GM11168 (cell line): Measurements from ENCODE around the gene PITPNB.

Experiments
- in situ Hi-C: fragments of 300-500 bp; cut with MboI; formaldehyde crosslinking; loops from one replicate; pipeline ENCODE4 v1.12.0; 2022; ENCODE audit warnings: low sequenced_read_pairs; ENCODE audit not compliant: unreplicated experiment

The PITPNB gene

DNA sequence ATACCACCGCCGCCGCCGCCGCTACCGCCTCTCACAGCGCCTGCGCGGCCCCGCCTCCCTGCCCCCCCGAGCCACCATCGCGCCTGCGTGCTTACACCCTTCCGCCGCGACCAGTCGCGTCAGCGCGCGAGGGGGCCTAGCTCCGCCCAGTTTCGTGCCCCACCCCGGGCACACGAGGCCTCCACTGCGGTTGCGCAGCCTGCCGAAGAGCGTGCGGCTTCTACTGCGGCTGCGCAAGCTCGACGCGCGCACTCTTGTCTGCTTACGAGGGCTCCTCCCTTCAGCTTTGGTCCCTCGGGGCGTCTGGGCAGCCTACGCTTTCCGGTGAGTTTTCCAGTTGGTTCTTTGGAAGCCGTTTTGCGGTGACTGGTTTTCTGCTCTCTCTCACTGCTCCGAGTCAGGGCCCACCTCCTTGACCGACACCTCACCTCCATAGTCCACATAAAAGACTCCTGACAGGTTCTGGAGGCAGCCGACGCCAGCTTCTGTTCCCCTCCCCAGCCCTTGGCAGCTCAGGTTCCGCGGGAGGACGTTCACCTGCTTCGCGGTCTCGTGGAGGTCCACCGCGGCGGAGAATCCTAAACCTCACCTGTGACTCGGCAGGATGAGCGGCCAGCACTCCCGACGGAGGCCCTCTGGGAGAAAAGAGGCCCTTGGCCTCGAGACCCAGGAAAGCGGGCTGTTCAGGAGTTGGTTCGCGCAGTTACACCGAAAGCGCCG lies at the start of gene PITPNB:
TSS of gene PITPNB (minus strand) at position 35 of the 720 bp plus-strand sequence. CDS start 65 bp downstream, outside the sequence.
- in situ Hi-C loops: no loop called here

DNA sequence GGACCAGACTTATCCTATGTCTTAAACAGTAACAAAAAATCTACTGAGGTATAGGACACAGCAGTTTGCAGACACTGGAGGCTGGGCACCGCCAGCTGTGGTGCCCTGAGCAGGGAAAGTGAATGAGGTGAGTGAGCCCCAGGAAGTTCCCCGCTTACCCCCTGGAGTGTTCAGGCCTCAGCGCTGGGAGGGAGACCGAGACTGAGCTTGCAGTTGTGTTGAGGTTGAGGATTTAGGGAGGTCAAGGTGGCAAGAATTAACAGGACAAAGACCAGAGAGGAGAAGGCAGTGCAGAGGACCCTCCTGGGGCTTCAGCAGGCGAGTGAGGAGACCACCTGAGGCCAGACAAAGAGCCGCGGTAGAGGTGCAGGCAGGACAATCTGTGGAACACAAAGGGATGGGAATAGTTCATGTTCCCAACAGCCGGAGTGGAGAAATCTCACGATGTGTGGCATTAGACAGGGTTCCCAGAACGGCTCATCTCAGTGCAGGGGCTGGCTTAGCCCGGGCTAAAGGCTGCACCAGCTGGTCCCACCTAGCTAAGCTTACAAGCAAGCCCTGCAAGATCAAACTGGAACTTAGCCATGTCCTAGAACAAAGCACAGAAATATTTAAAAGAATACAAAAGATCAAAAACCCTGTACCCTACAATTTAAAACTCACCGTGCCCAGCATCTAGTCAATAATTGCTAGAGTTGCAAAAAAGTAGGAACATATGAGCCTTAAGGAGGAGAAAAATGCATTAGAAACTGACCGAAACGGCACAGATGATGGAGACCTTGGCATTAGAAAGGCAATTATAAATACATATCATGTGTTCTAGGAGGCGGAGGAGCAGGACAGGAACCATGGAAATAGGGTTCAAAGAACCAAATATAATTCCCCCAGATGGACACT lies 47.4 kb upstream of the PITPNB start:
- in situ Hi-C loops: no loop called here

- in situ Hi-C loops: no loop called here
Measured at GRCh38 chr22:27962268-27963044, 43.4 kb upstream of the PITPNB start.

DNA sequence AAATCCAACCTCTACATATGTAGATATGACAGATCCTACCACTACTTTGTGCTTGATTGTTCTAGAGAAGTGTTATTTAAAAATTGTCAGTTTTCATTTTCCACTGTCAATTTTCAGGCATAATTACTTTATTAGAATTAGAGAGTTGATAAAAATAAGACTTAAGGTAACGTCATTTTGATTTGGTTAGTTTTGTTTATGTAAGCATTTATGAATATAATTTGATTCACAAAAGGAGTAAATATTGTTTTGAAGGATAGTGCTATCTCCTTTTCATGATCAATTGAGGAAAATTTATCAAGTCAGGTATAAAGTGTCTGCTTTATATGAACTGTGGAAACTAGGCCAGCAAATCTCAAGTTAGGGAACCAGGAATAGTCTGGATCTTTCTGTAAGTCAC lies 42.6 kb upstream of the PITPNB start:
- in situ Hi-C loops: no loop called here

- in situ Hi-C loops: no loop called here
Measured at GRCh38 chr22:27961182-27961581, 42.1 kb upstream of the PITPNB start.

GRCh38 chr22:27959335-27960090 lies 40.5 kb upstream of the PITPNB start:
- in situ Hi-C loops: no loop called here

DNA sequence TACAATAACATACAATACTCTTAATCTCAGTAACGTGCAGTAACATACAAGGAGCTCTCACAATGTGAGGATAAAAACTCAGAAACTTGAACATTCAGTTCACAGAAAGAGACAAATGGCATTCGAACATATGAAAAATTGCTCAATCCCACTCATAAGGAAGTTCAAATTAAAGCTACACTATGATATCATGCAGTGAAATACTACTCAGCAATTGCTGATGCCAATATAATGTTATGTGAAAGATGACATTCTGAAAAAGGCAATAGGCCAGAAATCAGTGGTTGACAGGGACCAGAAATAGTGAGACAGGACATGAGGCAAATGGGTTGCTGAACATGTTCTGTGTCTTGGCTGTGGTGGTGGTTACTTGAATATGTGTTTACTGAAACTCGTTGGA lies 33.7 kb upstream of the PITPNB start:
- in situ Hi-C loops: no loop called here

GRCh38 chr22:27952091-27952490 lies 33.0 kb upstream of the PITPNB start:
- in situ Hi-C loops: no loop called here

DNA sequence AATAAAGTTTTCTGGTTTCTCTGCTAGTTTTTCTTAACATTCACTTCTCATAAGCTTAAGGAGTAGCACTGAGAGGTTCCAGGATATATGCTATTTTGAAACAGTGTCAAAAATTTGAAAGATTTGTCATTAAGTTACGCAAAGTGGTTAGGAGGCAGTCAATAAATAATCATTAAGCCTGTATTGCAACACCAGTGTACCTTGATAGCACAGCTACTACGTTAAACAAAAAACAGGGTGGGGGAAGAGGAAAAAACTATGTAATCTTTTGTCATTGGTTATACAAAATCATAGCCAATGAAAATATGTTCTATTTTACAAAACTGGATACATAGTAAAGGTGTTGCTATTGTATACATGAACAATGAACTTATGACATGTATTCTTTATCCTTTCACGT lies 30.4 kb upstream of the PITPNB start:
- in situ Hi-C loops: no loop called here

DNA sequence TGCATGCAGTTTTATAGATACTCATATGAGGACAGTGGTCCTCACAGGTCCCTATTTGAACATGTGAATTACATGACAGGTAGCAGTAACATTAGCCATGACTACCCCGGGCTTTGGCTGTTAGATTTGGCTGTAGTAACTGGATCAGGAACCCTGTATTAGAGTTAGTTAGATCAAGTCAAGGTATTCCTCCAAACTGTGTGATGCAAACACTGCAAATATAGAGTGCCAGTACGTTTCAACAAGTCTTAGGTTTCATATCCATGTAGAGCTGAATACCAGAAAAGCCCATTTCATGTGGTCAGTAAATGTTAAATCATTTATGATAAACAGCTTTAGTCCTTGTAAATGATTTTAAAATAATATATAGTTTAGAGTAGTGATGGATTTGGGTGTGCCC lies 29.5 kb upstream of the PITPNB start:
- in situ Hi-C loops: no loop called here

DNA sequence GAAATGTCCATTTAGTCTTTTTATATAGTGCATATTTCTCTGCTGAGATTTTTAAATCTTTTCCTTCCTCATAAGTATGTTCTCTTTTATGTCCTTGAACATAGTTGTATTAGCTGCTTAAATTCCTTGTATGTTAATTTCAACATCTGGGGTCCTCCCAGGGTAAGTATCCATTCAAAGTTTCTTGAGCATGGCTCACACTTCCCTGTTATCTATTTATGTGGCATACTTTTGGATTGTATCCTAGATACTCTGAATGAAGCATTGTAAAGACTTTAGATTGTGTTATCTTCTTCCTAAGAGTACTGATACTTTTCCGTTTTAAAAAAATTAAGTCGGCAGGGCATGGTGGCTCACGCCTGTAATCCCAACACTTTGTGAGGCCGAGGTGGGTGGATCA lies 28.4 kb upstream of the PITPNB start:
- in situ Hi-C loops: no loop called here

GRCh38 chr22:27941143-27941542 lies 22.1 kb upstream of the PITPNB start:
- in situ Hi-C loops: no loop called here

GRCh38 chr22:27937453-27937852 lies 18.4 kb upstream of the PITPNB start:
- in situ Hi-C loops: no loop called here

GRCh38 chr22:27935897-27936296 lies 16.8 kb upstream of the PITPNB start:
- in situ Hi-C loops: no loop called here

- in situ Hi-C loops: loop anchor here (5.0 kb wide), 1 partner anchor 48 kb away; no protein-coding TSS in a partner anchor
Measured at GRCh38 chr22:27934069-27934468, 15.0 kb upstream of the PITPNB start.

DNA sequence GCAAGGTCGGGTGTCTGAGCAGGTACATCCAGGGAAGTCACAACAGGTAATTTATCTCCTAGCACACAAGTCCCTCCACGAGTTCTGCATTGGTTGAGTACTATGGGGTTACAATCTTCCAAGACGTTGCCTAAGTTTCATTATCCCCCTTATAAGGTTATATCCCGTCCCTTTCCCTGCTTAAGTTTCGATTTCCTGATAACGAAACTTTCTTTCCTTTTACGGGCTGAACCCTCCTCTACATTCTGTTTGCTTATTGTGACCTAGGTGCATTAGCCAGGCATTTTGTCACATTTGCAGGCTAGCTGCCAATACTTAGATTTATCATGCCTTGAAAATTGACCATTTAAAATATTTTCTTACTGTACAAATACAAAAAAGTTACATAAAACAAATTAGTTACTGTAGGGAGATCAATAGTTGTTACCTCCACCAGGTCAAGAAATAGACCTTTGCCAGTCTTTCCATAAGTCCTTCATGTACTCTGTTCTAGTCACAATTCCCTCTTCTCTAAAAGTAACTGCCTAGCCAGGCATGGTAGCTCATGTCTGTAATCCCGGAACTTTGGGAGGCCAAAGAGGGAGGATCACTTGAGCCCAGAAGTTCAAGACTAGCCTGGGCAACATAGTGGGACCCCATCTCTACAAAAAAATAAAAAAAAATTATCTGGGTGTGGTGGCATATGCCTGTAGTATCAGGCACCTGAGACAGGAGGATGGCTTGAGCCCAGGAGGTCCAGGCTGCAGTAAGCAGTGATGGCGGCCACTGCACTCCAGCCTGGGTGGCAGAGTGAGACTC lies 14.3 kb upstream of the PITPNB start:
- in situ Hi-C loops: loop anchor here (5.0 kb wide), 1 partner anchor 49 kb away; no protein-coding TSS in a partner anchor

DNA sequence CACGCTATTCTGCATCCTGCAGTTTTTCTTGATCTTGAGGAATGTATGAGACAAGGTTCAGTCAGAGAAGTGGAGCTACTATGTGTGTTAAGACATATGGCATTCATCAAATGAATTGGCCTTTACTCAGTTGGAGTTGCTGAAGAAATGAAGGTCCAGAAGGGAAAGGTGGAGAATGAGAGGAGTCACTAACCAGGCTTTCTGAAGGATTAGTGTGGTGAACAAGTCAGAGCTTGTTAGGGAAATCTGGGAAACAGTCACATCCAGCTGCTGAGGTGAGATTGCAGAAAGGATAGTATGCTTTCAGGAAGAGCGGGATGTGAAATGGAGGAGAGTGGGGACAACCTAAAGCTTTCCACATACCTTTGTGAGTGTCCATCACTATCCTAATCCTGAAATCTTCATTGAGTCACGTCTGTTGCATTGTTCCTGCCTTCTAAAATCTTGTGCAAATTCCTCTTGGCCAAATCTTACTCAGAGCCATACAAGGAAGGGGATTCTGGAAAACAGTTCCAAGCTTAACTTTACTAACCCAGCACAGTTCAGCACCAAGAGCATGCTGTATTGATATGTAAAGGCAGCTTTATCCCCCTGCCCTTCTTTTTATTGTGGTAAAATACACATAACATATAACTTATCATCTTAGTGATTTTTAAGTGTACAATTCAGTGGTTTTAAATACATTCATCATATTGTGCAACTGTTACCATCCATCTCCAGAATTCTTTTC lies 11.4 kb upstream of the PITPNB start:
- in situ Hi-C loops: loop anchor here (5.0 kb wide), 1 partner anchor 52 kb away; no protein-coding TSS in a partner anchor

DNA sequence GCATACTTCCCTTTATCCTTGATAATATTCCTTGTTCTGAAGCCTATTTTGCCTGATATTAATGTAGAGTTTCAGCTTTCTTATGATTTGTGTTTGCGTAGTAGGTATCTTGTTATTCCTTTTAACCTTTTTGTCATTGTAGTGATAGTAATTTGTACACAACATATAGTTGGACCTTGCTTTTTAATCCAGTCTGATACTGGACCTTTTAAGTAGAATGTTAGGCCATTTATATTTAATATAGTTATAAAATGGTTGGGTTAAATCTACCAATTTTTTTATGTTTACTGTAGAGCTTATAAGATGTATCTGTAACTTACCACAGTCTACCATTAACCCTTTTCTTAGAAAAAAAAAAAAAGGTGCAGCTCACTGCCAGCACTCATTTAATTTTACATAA lies 8.6 kb upstream of the PITPNB start:
- in situ Hi-C loops: no loop called here
